Measurements from ENCODE around the gene PHRF1. TPM values are rescaled to one million over a fixed set of nuclear protein-coding genes. Genes with fewer than 3 reads are reported as not detected.

PHRF1 gene
- total and polyA plus RNA-seq, 7 donors = 6.6 to 29.3 (median 16.1) TPM

DNA sequence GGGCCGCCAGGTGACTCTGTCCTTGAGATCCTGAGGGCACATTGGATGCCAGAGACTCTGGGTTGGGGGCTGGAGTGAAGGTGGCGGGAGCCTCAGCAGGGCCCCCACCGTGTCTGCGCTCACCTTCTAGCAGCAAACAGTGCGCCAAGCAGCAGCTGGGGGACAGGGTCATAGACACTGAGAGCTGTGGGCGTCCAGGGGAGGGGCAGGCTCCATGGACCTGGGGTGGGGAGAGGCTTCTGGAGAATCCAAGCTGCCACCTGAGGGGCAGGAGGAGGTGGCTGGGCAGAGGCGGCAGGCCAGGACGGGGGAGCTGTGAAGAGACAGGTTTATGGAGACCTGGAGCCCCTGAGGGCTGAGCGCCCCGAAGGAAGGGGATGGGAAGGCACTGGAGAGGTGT, 8.0 kb downstream of the PHRF1 start:
- intact Hi-C loops (cut with DNase I) = no loop called here
- no peak for DNase-seq
- peaks cover 0 to 15% (median 13%) of the 10 kb centered on the region in 4 donors for H3K4me1 ChIP-seq
- H3K9me3 ChIP-seq = no peaks in the 10 kb centered on the region
- TF ChIP-seq POLR2A (IDR thresholded peaks at IDR 0.05) (no peak), POLR2AphosphoS5 (IDR thresholded peaks at IDR 0.05) (no peak), EP300 (IDR thresholded peaks at IDR 0.05) (no peak)
- TF ChIP-seq, protein P1, sequence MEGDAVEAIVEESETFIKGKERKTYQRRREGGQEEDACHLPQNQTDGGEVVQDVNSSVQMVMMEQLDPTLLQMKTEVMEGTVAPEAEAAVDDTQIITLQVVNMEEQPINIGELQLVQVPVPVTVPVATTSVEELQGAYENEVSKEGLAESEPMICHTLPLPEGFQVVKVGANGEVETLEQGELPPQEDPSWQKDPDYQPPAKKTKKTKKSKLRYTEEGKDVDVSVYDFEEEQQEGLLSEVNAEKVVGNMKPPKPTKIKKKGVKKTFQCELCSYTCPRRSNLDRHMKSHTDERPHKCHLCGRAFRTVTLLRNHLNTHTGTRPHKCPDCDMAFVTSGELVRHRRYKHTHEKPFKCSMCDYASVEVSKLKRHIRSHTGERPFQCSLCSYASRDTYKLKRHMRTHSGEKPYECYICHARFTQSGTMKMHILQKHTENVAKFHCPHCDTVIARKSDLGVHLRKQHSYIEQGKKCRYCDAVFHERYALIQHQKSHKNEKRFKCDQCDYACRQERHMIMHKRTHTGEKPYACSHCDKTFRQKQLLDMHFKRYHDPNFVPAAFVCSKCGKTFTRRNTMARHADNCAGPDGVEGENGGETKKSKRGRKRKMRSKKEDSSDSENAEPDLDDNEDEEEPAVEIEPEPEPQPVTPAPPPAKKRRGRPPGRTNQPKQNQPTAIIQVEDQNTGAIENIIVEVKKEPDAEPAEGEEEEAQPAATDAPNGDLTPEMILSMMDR (IDR thresholded peaks at IDR 0.05) = no peak
- H3K27ac ChIP-seq = no peak overlapping the region
- peaks cover 0 to 72% (median 36%) of the 10 kb centered on the region in 4 donors for H3K36me3 ChIP-seq
- H3K4me3 ChIP-seq = no peak overlapping the region
- H3K27me3 ChIP-seq = no peaks in the 10 kb centered on the region
- 97% methylated on average over 10 of the region's 10 CpGs for WGBS, 2 donors

DNA sequence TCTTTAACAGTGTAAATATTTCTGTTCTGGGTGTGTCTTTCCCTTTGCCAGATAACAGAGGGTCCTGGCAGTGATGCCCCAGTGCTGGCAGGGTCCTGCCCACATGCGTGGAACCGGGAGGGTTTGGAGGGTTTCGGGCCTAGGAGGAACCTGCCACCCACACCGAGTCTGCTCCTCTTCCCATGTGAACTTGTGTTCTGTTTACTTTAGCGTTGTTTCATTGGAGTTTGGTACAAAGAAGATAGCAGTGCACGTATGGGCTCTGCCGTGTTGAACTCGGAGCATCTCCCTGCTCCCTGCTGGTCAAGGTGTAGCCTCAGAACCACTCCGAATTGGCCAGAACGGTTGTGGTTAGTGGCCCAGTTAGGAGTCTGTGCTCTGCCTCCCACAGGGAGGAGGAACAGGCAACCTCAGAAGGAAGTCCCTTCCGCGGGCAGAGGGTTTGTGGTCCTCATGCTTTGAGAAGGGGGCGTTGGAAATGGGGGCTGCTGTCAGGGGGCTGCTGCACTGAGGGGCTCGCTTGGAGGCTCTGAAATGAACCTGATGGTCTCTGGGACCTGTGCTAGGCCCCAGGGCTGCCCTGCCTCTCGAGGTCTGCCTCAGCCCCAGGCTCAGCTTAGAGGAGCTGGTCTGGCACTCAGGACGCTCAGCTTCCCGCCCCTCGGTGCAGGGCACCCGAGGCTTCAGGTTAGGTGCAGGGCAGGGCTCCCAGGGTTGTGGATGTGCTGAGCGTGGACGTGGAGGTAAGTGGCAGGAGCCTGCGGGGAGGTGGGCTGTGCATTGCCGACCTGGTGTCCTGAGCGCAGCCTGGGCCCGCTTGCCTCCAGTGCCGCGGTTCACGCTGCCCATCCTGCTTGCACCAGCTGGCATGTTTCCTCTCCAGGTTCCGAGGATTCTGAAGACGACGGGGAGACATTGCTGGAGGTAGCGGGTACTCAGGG, 10.4 kb downstream of the PHRF1 start:
- H3K4me3 ChIP-seq = no peak overlapping the region
- H3K4me1 ChIP-seq = no peaks in the 10 kb centered on the region
- TF ChIP-seq POLR2A (IDR thresholded peaks at IDR 0.05) = no peak
- no peak for TF ChIP-seq EP300 (IDR thresholded peaks at IDR 0.05)
- no peak for TF ChIP-seq POLR2AphosphoS5 (IDR thresholded peaks at IDR 0.05)
- TF ChIP-seq, protein P1 (IDR thresholded peaks at IDR 0.05) = no peak
- H3K9me3 ChIP-seq = no peaks in the 10 kb centered on the region
- no peak for DNase-seq
- H3K27ac ChIP-seq = no peak overlapping the region
- no peaks in the 10 kb centered on the region for H3K27me3 ChIP-seq
- peaks cover 0 to 93% (median 51%) of the 10 kb centered on the region in 4 donors for H3K36me3 ChIP-seq
- intact Hi-C loops (cut with DNase I) = no loop called here
- 89 to 91% methylated on average over 32 of the region's 32 CpGs for WGBS, 2 donors

DNA sequence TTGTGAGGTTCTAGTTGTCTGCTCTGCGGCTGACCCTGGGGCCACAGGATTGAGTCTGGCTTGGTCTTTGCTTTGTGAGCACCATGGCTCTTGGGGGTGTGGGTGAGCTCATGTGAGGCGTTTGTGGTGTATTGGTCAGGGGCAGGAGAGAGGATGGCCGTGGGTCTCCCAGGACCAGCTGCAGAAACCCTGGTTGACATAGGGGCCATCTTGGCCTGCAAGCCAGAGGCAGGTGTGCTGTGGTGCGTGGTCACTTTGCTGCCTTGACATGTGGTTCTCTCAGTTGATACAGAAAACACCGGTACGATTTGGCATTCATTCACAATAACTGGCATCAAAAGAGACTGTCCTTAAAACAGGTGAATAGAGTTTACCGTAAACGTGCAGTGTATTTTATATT, 11.3 kb downstream of the PHRF1 start:
- Histone ChIP-seq H3K4me1 (no peaks in the 10 kb centered on the region), H3K36me3 (peaks cover 3 to 93% (median 55%) of the 10 kb centered on the region in 4 donors), H3K27ac (no peak overlapping the region), H3K9me3 (no peaks in the 10 kb centered on the region), H3K27me3 (no peaks in the 10 kb centered on the region), H3K4me3 (no peak overlapping the region)
- TF ChIP-seq POLR2A (IDR thresholded peaks at IDR 0.05) (no peak), EP300 (IDR thresholded peaks at IDR 0.05) (no peak)
- no peak for DNase-seq
- intact Hi-C loops (cut with DNase I) = no loop called here
- WGBS, 2 donors = 82 to 87% methylated on average over 8 of the region's 8 CpGs

DNA sequence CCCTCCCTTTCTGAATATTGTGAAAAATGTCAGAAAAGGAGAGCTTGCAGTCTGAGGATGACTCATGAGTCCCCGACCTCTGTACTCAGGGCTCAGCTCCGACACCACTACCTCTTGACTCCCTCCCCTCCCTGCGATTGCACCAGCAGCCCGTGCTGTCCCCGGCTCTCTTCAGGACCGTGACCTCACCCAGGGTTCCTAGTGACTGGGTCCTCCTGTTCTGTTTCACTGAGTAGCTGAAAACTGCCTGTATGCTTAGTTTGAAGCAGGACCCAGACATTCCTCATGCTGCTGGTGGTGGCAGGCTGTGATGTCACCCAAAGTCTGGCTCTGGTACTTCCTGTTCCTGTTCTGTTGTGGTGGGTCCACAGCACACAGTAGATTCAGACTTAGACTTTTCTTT, 11.7 kb downstream of the PHRF1 start:
- Histone ChIP-seq H3K27ac (no peak overlapping the region), H3K9me3 (no peaks in the 10 kb centered on the region), H3K27me3 (no peaks in the 10 kb centered on the region), H3K4me1 (no peaks in the 10 kb centered on the region), H3K4me3 (no peak overlapping the region), H3K36me3 (peaks cover 7 to 93% (median 58%) of the 10 kb centered on the region in 4 donors)
- no peak for DNase-seq
- 57 to 76% methylated on average over 6 of the region's 6 CpGs for WGBS, 2 donors
- intact Hi-C loops (cut with DNase I) = no loop called here
- TF ChIP-seq POLR2A (IDR thresholded peaks at IDR 0.05) (no peak), POLR2AphosphoS5 (IDR thresholded peaks at IDR 0.05) (no peak), EP300 (IDR thresholded peaks at IDR 0.05) (no peak)
- TF ChIP-seq, protein P1 (IDR thresholded peaks at IDR 0.05) = no peak

DNA sequence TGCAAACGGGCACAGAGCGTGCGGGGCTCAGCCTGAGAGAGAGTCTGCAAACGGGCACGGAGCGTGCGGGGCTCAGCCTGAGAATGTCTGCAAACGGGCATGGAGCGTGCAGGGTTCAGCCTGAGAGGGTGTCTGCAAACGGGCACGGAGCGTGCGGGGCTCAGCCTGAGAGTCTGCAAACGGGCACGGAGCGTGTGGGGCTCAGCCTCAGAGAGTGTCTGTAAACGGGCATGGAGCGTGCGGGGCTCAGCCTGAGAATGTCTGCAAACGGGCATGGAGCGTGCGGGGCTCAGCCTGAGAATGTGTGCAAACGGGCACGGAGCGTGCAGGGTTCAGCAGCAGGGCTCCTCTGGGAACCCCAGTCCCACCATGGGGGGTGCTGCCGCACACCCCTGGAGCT, 13.5 kb downstream of the PHRF1 start:
- H3K36me3 ChIP-seq = peaks cover 21 to 93% (median 58%) of the 10 kb centered on the region in 4 donors
- no peaks in the 10 kb centered on the region for H3K4me1 ChIP-seq
- H3K4me3 ChIP-seq = no peak overlapping the region
- DNase-seq = no peak
- no peak overlapping the region for H3K27ac ChIP-seq
- TF ChIP-seq POLR2AphosphoS5 (IDR thresholded peaks at IDR 0.05) (no peak), POLR2A (IDR thresholded peaks at IDR 0.05) (no peak), EP300 (IDR thresholded peaks at IDR 0.05) (no peak)
- TF ChIP-seq, protein P1 (IDR thresholded peaks at IDR 0.05) = no peak
- WGBS, 2 donors = 95 to 96% methylated on average over 26 of the region's 26 CpGs
- intact Hi-C loops (cut with DNase I) = no loop called here
- no peaks in the 10 kb centered on the region for H3K27me3 ChIP-seq
- no peaks in the 10 kb centered on the region for H3K9me3 ChIP-seq
